ENCODE results near the gene ZNF692. TPM values are rescaled to one million over a fixed set of nuclear protein-coding genes. Genes with fewer than 3 reads are reported as not detected.

The ZNF692 gene
- total and polyA plus RNA-seq, 8 donors: 31.9 to 66.6 (median 57.3) TPM

DNA sequence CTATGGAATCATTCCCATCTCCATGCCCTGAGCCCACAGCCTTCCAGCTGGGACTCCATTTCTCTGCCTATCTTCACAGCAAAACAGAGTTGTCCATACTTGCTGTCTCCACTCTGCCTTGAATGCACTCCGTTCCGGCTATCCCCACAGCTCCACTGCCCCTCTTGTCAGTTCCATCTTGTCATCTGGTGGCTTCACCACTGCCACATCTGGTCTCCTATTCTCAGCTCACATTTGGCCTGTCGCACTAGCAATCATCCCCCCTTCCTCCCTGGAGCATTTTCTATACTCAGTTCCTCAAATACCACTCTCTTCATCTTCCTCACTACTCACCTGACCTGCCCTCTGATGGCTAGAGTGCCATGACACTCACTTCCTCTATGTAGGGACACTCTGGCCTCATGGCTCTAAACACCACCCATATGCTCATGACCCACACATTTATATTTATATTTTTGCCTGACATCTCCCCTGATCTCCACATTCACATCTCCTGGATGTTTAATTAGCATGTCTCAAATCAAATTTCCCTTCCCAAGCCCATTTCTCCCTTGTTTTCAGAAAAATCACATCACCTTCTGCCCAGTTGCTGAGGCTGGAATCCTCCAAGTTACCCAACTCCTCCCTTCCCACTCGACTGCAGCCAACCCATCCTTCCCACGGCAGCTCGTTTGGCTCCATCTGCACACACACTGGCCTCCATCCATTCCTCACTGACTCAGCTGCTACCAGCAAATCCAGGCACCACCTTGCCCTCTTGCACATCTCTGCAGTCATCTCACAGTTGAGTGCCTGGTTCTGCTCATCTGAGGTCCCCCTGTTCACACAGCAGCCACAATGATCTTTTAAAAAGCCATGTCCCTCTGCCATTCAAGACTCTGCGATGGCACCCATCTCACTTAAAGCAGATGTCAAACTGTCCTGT lies 6.1 kb downstream of the ZNF692 start:
- DNase-seq (no peak), ATAC-seq (no peak)
- H3K4me3 ChIP-seq: no peak overlapping the region
- TF ChIP-seq CTCF (IDR thresholded peaks at IDR 0.05): no peak
- H3K27me3 ChIP-seq: no peaks in the 10 kb centered on the region
- H3K4me1 ChIP-seq: peaks cover 2 to 10% of the 10 kb centered on the region in 2 donors
- H3K36me3 ChIP-seq: peaks cover 0 to 69% of the 10 kb centered on the region in 2 donors
- intact Hi-C loops (cut with DNase I): no loop called here
- H3K9me3 ChIP-seq: no peaks in the 10 kb centered on the region
- no peak overlapping the region for H3K27ac ChIP-seq

DNA sequence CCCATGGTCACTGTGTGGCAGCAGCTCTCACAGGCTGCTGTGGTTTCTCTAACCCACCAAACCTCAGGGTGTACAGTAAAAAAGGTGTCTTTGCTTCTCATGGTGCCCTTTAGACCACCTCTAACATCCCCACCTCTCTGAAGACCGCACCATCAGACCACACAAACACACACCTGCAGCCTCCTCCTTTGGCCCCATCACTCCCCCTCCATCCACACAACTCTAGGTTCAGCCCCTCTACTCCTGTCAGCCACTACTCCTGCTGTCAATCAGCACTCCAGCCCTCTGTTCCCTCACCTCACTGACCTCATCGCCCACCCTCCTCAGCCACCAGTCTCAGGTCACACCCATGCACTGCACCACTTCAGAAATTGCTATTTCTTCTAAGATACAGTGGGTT lies 7.5 kb downstream of the ZNF692 start:
- TF ChIP-seq CTCF (IDR thresholded peaks at IDR 0.05): no peak
- Histone ChIP-seq H3K36me3 (peaks cover 0 to 83% of the 10 kb centered on the region in 2 donors), H3K9me3 (no peaks in the 10 kb centered on the region), H3K27ac (no peak overlapping the region), H3K4me1 (no peaks in the 10 kb centered on the region), H3K4me3 (no peak overlapping the region), H3K27me3 (no peaks in the 10 kb centered on the region)
- ATAC-seq: no peak
- intact Hi-C loops (cut with DNase I): no loop called here
- DNase-seq: no peak

- H3K36me3 ChIP-seq: peaks cover 0 to 85% of the 10 kb centered on the region in 2 donors
These were observed 8.2 kb downstream of the ZNF692 start for GRCh38 chr1:248850536-248851251.

GRCh38 chr1:248850124-248850523 lies 8.8 kb downstream of the ZNF692 start:
- no peaks in the 10 kb centered on the region for H3K4me1 ChIP-seq
- TF ChIP-seq CTCF (IDR thresholded peaks at IDR 0.05): no peak
- no peak for ATAC-seq
- H3K4me3 ChIP-seq: no peak overlapping the region
- DNase-seq: no peak
- no peaks in the 10 kb centered on the region for H3K9me3 ChIP-seq
- no peaks in the 10 kb centered on the region for H3K27me3 ChIP-seq
- H3K36me3 ChIP-seq: peaks cover 0 to 85% of the 10 kb centered on the region in 2 donors
- intact Hi-C loops (cut with DNase I): no loop called here
- H3K27ac ChIP-seq: no peak overlapping the region

More at GRCh38 chr1:248850536-248851251, 8.2 kb downstream of the ZNF692 start:
- ATAC-seq (no peak), DNase-seq (no peak)
- Histone ChIP-seq H3K27ac (no peak overlapping the region), H3K27me3 (no peaks in the 10 kb centered on the region), H3K4me1 (no peaks in the 10 kb centered on the region), H3K4me3 (no peak overlapping the region), H3K9me3 (no peaks in the 10 kb centered on the region)
- no peak for TF ChIP-seq CTCF (IDR thresholded peaks at IDR 0.05)
- intact Hi-C loops (cut with DNase I): no loop called here

DNA sequence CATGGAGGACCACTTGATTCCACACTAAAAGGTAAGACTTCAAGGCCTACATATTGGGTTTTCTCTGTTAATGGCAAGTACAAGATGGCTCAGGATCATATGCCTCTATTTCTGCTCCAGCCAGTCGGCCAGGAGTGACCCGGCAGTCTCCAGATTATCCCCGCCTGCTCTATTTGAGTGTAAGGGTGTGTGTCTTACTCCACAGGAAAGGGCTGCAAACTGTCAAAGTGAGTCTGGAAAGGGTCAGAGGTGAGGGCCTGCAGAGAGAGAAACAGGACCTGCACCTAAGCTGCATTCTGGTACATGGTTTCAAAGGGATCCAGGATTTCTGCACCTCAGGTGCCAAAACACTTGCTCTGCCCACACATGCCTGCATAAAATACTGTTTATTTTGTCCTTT lies 9.2 kb downstream of the ZNF692 start:
- H3K27ac ChIP-seq: no peak overlapping the region
- no peaks in the 10 kb centered on the region for H3K4me1 ChIP-seq
- peaks cover 0 to 85% of the 10 kb centered on the region in 2 donors for H3K36me3 ChIP-seq
- no peaks in the 10 kb centered on the region for H3K27me3 ChIP-seq
- intact Hi-C loops (cut with DNase I): no loop called here
- DNase-seq (no peak), ATAC-seq (peak; percentile 4)
- no peak for TF ChIP-seq CTCF (IDR thresholded peaks at IDR 0.05)
- no peak overlapping the region for H3K4me3 ChIP-seq
- H3K9me3 ChIP-seq: no peaks in the 10 kb centered on the region

Data from left lung (tissue), 10 donors.